Measurements from ENCODE around the gene PPP2R5C. TPM values are rescaled to one million over a fixed set of nuclear protein-coding genes. Genes with fewer than 3 reads are reported as not detected.

Gene PPP2R5C
- polyA plus RNA-seq, 1 donor from 2014 or later = 111 TPM

DNA sequence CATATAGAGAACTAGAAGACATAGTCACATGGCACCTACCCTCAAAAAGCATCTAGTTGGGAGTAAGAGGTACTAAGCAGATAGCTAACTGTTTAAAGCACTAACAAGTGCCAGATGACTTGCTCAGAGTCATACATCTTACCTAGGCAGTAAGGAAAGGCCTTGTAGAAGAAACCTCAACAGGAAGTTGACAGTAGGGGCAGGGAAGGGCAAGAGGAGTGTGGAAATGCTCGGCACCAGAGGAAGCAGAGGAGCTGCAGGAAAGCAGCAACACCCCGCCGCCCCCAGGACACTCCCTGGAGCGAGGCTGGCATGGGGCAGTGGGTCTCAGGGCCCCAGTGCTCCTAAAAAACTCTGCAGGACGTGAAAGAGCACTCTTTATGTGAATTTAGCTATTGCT lies 92.9 kb downstream of the PPP2R5C start:
- Histone ChIP-seq H3F3A (ENCODE audit: insufficient read depth, low read length, poor library complexity, severe bottlenecking) (no peaks in the 10 kb centered on the region), H3K4me2 (ENCODE audit: low read length) (no peak overlapping the region), H3K79me2 (replicated peaks; ENCODE audit: insufficient read depth, low read length) (peaks cover 37% of the 10 kb centered on the region), H2AFZ (ENCODE audit: low read depth, low read length) (no peak overlapping the region), H3K9ac (ENCODE audit: low read length) (no peak overlapping the region), H4K20me1 (ENCODE audit: insufficient read depth) (no peaks in the 10 kb centered on the region), H3K9me2 (ENCODE audit: insufficient read depth, low read length) (no peaks in the 10 kb centered on the region), H3K36me3 (ENCODE audit: insufficient read depth, low read length) (peaks cover 13% of the 10 kb centered on the region), H3K27ac (ENCODE audit: low read length) (no peak overlapping the region), H3K9me3 (ENCODE audit: low read length) (no peaks in the 10 kb centered on the region), H3K27me3 (ENCODE audit: insufficient read depth, low read depth, low read length) (no peaks in the 10 kb centered on the region), H3K4me3 (ENCODE audit: low read length) (no peak overlapping the region)
- TF ChIP-seq RAD21 (conservative IDR thresholded peaks at IDR 0.05) = no peak
- TF ChIP-seq MXI1 (conservative IDR thresholded peaks at IDR 0.05; ENCODE audit: poor library complexity, severe bottlenecking) = no peak
- no peak for TF ChIP-seq POLR2AphosphoS5 (IDR thresholded peaks at IDR 0.05)
- TF ChIP-seq REST (IDR thresholded peaks at IDR 0.05; ENCODE audit: borderline replicate concordance) = no peak
- TF ChIP-seq EP300 (conservative IDR thresholded peaks at IDR 0.05; ENCODE audit: poor library complexity, severe bottlenecking) = no peak
- TF ChIP-seq SMC3 (conservative IDR thresholded peaks at IDR 0.05; ENCODE audit: poor library complexity) = no peak
- no peak for TF ChIP-seq EZH2 (IDR thresholded peaks at IDR 0.05; ENCODE audit: borderline replicate concordance, insufficient read depth, low read length, poor library complexity, severe bottlenecking)
- no peak for TF ChIP-seq TAF1 (IDR thresholded peaks at IDR 0.05; ENCODE audit: low read depth)

DNA sequence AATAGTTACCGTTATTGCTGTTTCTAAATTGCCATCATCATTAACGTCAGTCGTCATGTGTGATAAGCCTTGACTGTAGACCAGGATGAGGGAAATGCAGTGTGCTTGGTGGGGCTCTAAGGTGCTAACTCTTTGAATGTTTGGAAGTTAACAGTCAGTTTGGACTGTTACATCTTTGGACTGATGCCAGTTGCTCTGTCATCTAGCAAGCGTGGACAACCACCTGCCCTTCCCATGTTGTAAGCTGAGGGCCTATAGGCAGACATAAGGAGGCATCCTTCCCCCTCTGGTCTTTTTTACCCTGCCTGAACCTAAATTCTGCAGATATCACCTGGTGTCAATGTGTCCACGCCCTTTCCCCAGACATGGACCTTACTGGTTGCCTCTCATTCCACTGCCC lies 94.4 kb downstream of the PPP2R5C start:
- Histone ChIP-seq H3K36me3 (ENCODE audit: insufficient read depth, low read length) (peaks cover 17% of the 10 kb centered on the region), H3K9me3 (ENCODE audit: low read length) (no peaks in the 10 kb centered on the region), H3K79me2 (replicated peaks; ENCODE audit: insufficient read depth, low read length) (peaks cover 32% of the 10 kb centered on the region), H2AFZ (ENCODE audit: low read depth, low read length) (no peak overlapping the region), H3K4me3 (ENCODE audit: low read length) (no peak overlapping the region), H3K27ac (ENCODE audit: low read length) (no peak overlapping the region), H3K9ac (ENCODE audit: low read length) (no peak overlapping the region), H3K27me3 (ENCODE audit: insufficient read depth, low read depth, low read length) (no peaks in the 10 kb centered on the region), H3K9me2 (ENCODE audit: insufficient read depth, low read length) (no peaks in the 10 kb centered on the region), H4K20me1 (ENCODE audit: insufficient read depth) (no peaks in the 10 kb centered on the region), H3K4me2 (ENCODE audit: low read length) (no peak overlapping the region), H3F3A (ENCODE audit: insufficient read depth, low read length, poor library complexity, severe bottlenecking) (no peaks in the 10 kb centered on the region)
- TF ChIP-seq RAD21 (conservative IDR thresholded peaks at IDR 0.05) = no peak
- no peak for TF ChIP-seq EZH2 (IDR thresholded peaks at IDR 0.05; ENCODE audit: borderline replicate concordance, insufficient read depth, low read length, poor library complexity, severe bottlenecking)
- TF ChIP-seq TAF1 (IDR thresholded peaks at IDR 0.05; ENCODE audit: low read depth) = no peak
- TF ChIP-seq CTCF (IDR thresholded peaks at IDR 0.05; ENCODE audit: poor library complexity, severe bottlenecking) = no peak
- no peak for TF ChIP-seq EP300 (conservative IDR thresholded peaks at IDR 0.05; ENCODE audit: poor library complexity, severe bottlenecking)
- no peak for TF ChIP-seq POLR2AphosphoS5 (IDR thresholded peaks at IDR 0.05)
- no peak for TF ChIP-seq MXI1 (conservative IDR thresholded peaks at IDR 0.05; ENCODE audit: poor library complexity, severe bottlenecking)
- no peak for TF ChIP-seq REST (IDR thresholded peaks at IDR 0.05; ENCODE audit: borderline replicate concordance)
- TF ChIP-seq SMC3 (conservative IDR thresholded peaks at IDR 0.05; ENCODE audit: poor library complexity) = no peak
